HUES64 (cell line): ENCODE measurements around the gene RFTN1.

Experiments
- H3K27ac ChIP-seq: 2 replicates; pipeline ENCODE4 v1.7.0; 2013; ENCODE audit warnings: low read depth, low read length, inconsistent platforms
- H3K27me3 ChIP-seq: 2 replicates; pipeline ENCODE4 v1.6.1; 2013; ENCODE audit warnings: mild to moderate bottlenecking, low read length; ENCODE audit not compliant: insufficient read depth
- H3K36me3 ChIP-seq: 2 replicates; pipeline ENCODE4 v1.6.1; 2013; ENCODE audit warnings: mild to moderate bottlenecking, low read length; ENCODE audit not compliant: insufficient read depth
- H3K4me1 ChIP-seq: 2 replicates; pipeline ENCODE4 v1.6.1; 2013; ENCODE audit warnings: mild to moderate bottlenecking, low read length, moderate library complexity; ENCODE audit not compliant: insufficient read depth
- H3K4me3 ChIP-seq: 2 replicates; pipeline ENCODE4 v1.5.1; 2013; ENCODE audit warnings: mild to moderate bottlenecking, low read length, moderate library complexity
- H3K9ac ChIP-seq: 2 replicates; pipeline ENCODE4 v1.6.1; 2013; ENCODE audit warnings: mild to moderate bottlenecking, low read depth, low read length
- H3K9me3 ChIP-seq: 2 replicates; pipeline ENCODE4 v1.6.1; 2013; ENCODE audit warnings: low read depth, low read length; ENCODE audit not compliant: insufficient read depth
- WGBS: fragments of 150-250, 120-280 bp; methylation state at CpG from one replicate; pipeline ENCODE4 v1.1.7; 2013; ENCODE audit warnings: missing lambda C conversion rate; 5-methylcytosine and 5-hydroxymethylcytosine counted together

The RFTN1 gene

GRCh38 chr3:16474216-16474615, 39.3 kb downstream of the RFTN1 start:
- Histone ChIP-seq H3K9me3 (no peaks in the 10 kb centered on the region), H3K9ac (no peak overlapping the region), H3K27ac (no peak overlapping the region), H3K27me3 (no peaks in the 10 kb centered on the region), H3K36me3 (no peaks in the 10 kb centered on the region), H3K4me3 (no peak overlapping the region), H3K4me1 (no peaks in the 10 kb centered on the region)
- 84% methylated on average over 2 of the region's 2 CpGs for WGBS

- Histone ChIP-seq H3K4me1 (0 out of 2 replicates have a peak, but pooled peaks cover 4% of the 10 kb centered on the region), H3K9me3 (no peaks in the 10 kb centered on the region), H3K27me3 (no peaks in the 10 kb centered on the region), H3K4me3 (no peak overlapping the region), H3K27ac (no peak overlapping the region), H3K9ac (no peak overlapping the region), H3K36me3 (no peaks in the 10 kb centered on the region)
- WGBS, result 90% methylated on average over 8 of the region's 8 CpGs
These were observed 40.9 kb downstream of the RFTN1 start for GRCh38 chr3:16472593-16472992.

- H3K9ac ChIP-seq, result no peak overlapping the region
- no peak overlapping the region for H3K27ac ChIP-seq
- no peak overlapping the region for H3K4me3 ChIP-seq
- H3K4me1 ChIP-seq, result 0 out of 2 replicates have a peak, but pooled peaks cover 4% of the 10 kb centered on the region
- WGBS, result 94% methylated on average over 3 of the region's 3 CpGs
- no peaks in the 10 kb centered on the region for H3K9me3 ChIP-seq
- no peaks in the 10 kb centered on the region for H3K36me3 ChIP-seq
- H3K27me3 ChIP-seq, result no peaks in the 10 kb centered on the region
These were observed 41.6 kb downstream of the RFTN1 start for GRCh38 chr3:16471897-16472296.

- Histone ChIP-seq H3K9me3 (no peaks in the 10 kb centered on the region), H3K27me3 (no peaks in the 10 kb centered on the region), H3K36me3 (no peaks in the 10 kb centered on the region), H3K27ac (no peak overlapping the region), H3K4me1 (0 out of 2 replicates have a peak, but pooled peaks cover 4% of the 10 kb centered on the region), H3K4me3 (no peak overlapping the region), H3K9ac (no peak overlapping the region)
- WGBS, result 98% methylated on average over 1 of the region's 1 CpG
These were observed 42.9 kb downstream of the RFTN1 start for GRCh38 chr3:16470590-16470989.

GRCh38 chr3:16468336-16469098, 45.0 kb downstream of the RFTN1 start:
- Histone ChIP-seq H3K4me3 (no peak overlapping the region), H3K9me3 (no peaks in the 10 kb centered on the region), H3K27ac (no peak overlapping the region), H3K27me3 (no peaks in the 10 kb centered on the region), H3K36me3 (no peaks in the 10 kb centered on the region), H3K4me1 (0 out of 2 replicates have a peak, but pooled peaks cover 4% of the 10 kb centered on the region), H3K9ac (no peak overlapping the region)
- 87% methylated on average over 6 of the region's 10 CpGs for WGBS

- Histone ChIP-seq H3K9me3 (no peaks in the 10 kb centered on the region), H3K27ac (no peak overlapping the region), H3K4me3 (no peak overlapping the region), H3K9ac (no peak overlapping the region), H3K27me3 (no peaks in the 10 kb centered on the region), H3K4me1 (0 out of 2 replicates have a peak, but pooled peaks cover 4% of the 10 kb centered on the region), H3K36me3 (no peaks in the 10 kb centered on the region)
- 84% methylated on average over 6 of the region's 6 CpGs for WGBS
These were observed 45.5 kb downstream of the RFTN1 start for GRCh38 chr3:16468002-16468335.

GRCh38 chr3:16467393-16467792, 46.1 kb downstream of the RFTN1 start:
- Histone ChIP-seq H3K9ac (no peak overlapping the region), H3K27me3 (no peaks in the 10 kb centered on the region), H3K9me3 (no peaks in the 10 kb centered on the region), H3K27ac (no peak overlapping the region), H3K4me1 (0 out of 2 replicates have a peak, but pooled peaks cover 4% of the 10 kb centered on the region), H3K4me3 (no peak overlapping the region), H3K36me3 (no peaks in the 10 kb centered on the region)
- WGBS, result 80% methylated on average over 9 of the region's 9 CpGs

- no peaks in the 10 kb centered on the region for H3K9me3 ChIP-seq
- H3K27ac ChIP-seq, result no peak overlapping the region
- no peaks in the 10 kb centered on the region for H3K27me3 ChIP-seq
- WGBS, result 88% methylated on average over 4 of the region's 4 CpGs
- H3K36me3 ChIP-seq, result no peaks in the 10 kb centered on the region
- 0 out of 2 replicates have a peak, but pooled peaks cover 4% of the 10 kb centered on the region for H3K4me1 ChIP-seq
- H3K9ac ChIP-seq, result no peak overlapping the region
- H3K4me3 ChIP-seq, result no peak overlapping the region
These were observed 46.7 kb downstream of the RFTN1 start for GRCh38 chr3:16466822-16467221.

GRCh38 chr3:16464511-16465148, 48.9 kb downstream of the RFTN1 start:
- Histone ChIP-seq H3K27me3 (no peaks in the 10 kb centered on the region), H3K4me1 (0 out of 2 replicates have a peak, but pooled peaks cover 4% of the 10 kb centered on the region), H3K36me3 (no peaks in the 10 kb centered on the region), H3K9me3 (no peaks in the 10 kb centered on the region), H3K4me3 (no peak overlapping the region), H3K9ac (no peak overlapping the region), H3K27ac (no peak overlapping the region)
- WGBS, result 91% methylated on average over 3 of the region's 3 CpGs

GRCh38 chr3:16463914-16464313, 49.6 kb downstream of the RFTN1 start:
- Histone ChIP-seq H3K27me3 (no peaks in the 10 kb centered on the region), H3K9ac (no peak overlapping the region), H3K9me3 (no peaks in the 10 kb centered on the region), H3K4me1 (0 out of 2 replicates have a peak, but pooled peaks cover 4% of the 10 kb centered on the region), H3K36me3 (no peaks in the 10 kb centered on the region), H3K27ac (no peak overlapping the region), H3K4me3 (no peak overlapping the region)
- WGBS, result 91% methylated on average over 5 of the region's 5 CpGs

GRCh38 chr3:16463119-16463518, 50.4 kb downstream of the RFTN1 start:
- Histone ChIP-seq H3K27ac (no peak overlapping the region), H3K4me1 (0 out of 2 replicates have a peak, but pooled peaks cover 4% of the 10 kb centered on the region), H3K9ac (no peak overlapping the region), H3K4me3 (no peak overlapping the region), H3K9me3 (no peaks in the 10 kb centered on the region), H3K27me3 (no peaks in the 10 kb centered on the region), H3K36me3 (no peaks in the 10 kb centered on the region)
- WGBS, result 87% methylated on average over 1 of the region's 1 CpG
